Upper lobe of left lung (tissue), 4 donors: ENCODE results near the gene MYOF.

Source experiments
- EP300 ChIP-seq, 4 donors: sonication (generic); formaldehyde crosslinking; IDR thresholded peaks; one replicate each; pipeline ENCODE4 v1.5.1; 2017; ENCODE audit warnings: antibody characterized with exemption in 4 of 4, control low read depth in 2 of 4
- POLR2A ChIP-seq, 4 donors: fragments of 450-650 bp; IDR thresholded peaks; one replicate each; pipeline ENCODE4 v1.5.1; 2016 to 2017; ENCODE audit warnings: antibody characterized with exemption in 4 of 4, mild to moderate bottlenecking in 2 of 4
- TF ChIP-seq, protein P1 (sequence below), 6 experiments: fragments of 450-650 bp in 4 of 6; fragments of 200-600 bp in 2 of 6; sonication (generic) in 2 of 6; IDR thresholded peaks; one replicate each; pipeline ENCODE4 v1.5.1; 2016 to 2019; ENCODE audit warnings: antibody characterized with exemption in 6 of 6

DNA sequence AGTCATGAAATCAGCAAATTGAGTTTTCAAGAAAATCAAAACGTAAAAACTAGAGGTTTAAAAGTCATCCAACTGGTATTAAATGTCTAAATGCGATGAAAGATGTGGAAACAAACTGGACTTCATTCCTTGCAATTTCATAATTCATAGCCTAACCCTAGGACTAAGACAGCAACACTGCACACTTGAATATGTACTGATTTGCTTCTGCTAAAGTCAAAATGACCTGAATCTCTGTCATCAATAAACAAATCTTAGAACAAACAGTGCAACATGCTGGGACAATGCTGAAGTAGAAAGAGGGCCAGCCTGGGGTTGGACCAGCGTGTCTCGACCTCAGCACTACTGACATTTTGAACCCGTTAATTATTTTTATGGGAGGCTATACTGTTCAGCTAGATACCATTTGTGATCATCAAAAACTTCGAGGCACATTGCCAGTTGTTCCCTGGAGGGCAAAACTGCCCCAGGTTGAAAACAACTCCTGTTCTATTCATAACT is 47.1 kb downstream of the MYOF start:
- no peak for TF ChIP-seq POLR2A (IDR thresholded peaks at IDR 0.05)
- TF ChIP-seq, protein P1, sequence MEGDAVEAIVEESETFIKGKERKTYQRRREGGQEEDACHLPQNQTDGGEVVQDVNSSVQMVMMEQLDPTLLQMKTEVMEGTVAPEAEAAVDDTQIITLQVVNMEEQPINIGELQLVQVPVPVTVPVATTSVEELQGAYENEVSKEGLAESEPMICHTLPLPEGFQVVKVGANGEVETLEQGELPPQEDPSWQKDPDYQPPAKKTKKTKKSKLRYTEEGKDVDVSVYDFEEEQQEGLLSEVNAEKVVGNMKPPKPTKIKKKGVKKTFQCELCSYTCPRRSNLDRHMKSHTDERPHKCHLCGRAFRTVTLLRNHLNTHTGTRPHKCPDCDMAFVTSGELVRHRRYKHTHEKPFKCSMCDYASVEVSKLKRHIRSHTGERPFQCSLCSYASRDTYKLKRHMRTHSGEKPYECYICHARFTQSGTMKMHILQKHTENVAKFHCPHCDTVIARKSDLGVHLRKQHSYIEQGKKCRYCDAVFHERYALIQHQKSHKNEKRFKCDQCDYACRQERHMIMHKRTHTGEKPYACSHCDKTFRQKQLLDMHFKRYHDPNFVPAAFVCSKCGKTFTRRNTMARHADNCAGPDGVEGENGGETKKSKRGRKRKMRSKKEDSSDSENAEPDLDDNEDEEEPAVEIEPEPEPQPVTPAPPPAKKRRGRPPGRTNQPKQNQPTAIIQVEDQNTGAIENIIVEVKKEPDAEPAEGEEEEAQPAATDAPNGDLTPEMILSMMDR (IDR thresholded peaks at IDR 0.05) = no peak
- no peak for TF ChIP-seq EP300 (IDR thresholded peaks at IDR 0.05)
